ENCODE data around the gene PNCK.
"Not testable (repeated sequence)": the region's sequence is repeated elsewhere in the genome, so short reads cannot be mapped to it uniquely, and the experiment has no call there.

The PNCK gene

GRCh38 chrX:153697924-153698865 lies 24.6 kb upstream of the PNCK start:
- no peak for DNase-seq

GRCh38 chrX:153696986-153697722 lies 23.5 kb upstream of the PNCK start:
- DNase-seq, result not testable (repeated sequence)

- DNase-seq, result not testable (repeated sequence)
Observed at GRCh38 chrX:153696538-153696937, 22.9 kb upstream of the PNCK start.

- no peak for DNase-seq
Observed at GRCh38 chrX:153696100-153696499, 22.5 kb upstream of the PNCK start.

GRCh38 chrX:153694687-153695270 lies 21.2 kb upstream of the PNCK start:
- DNase-seq, result no peak

- DNase-seq, result not testable (repeated sequence)
Observed at GRCh38 chrX:153694256-153694655, 20.6 kb upstream of the PNCK start.

- no peak for DNase-seq
Observed at GRCh38 chrX:153693216-153694086, 19.8 kb upstream of the PNCK start.

GRCh38 chrX:153692611-153693156 lies 19.1 kb upstream of the PNCK start:
- no peak for DNase-seq

- no peak for DNase-seq
Observed at GRCh38 chrX:153692003-153692402, 18.4 kb upstream of the PNCK start.

GRCh38 chrX:153691032-153691827 lies 17.6 kb upstream of the PNCK start:
- not testable (repeated sequence) for DNase-seq

- DNase-seq, result no peak
Observed at GRCh38 chrX:153690466-153690865, 16.9 kb upstream of the PNCK start.

GRCh38 chrX:153689654-153690465 lies 16.2 kb upstream of the PNCK start:
- no peak for DNase-seq

GRCh38 chrX:153688911-153689590 lies 15.4 kb upstream of the PNCK start:
- no peak for DNase-seq

GRCh38 chrX:153688506-153688905 lies 14.9 kb upstream of the PNCK start:
- DNase-seq, result no peak

GRCh38 chrX:153688071-153688470 lies 14.5 kb upstream of the PNCK start:
- DNase-seq, result no peak

GRCh38 chrX:153687121-153688039 lies 13.8 kb upstream of the PNCK start, which contains the start of gene SLC6A8:
TSS of gene SLC6A8 (plus strand) at chrX:153687926. CDS start at chrX:153688575, 649 bp downstream.
- peak; percentile 47 for DNase-seq

- no peak for DNase-seq
Observed at GRCh38 chrX:153686711-153687110, 13.1 kb upstream of the PNCK start.
